ENCODE results near the gene ODAD3.
A peak's percentile ranks its signal among the peaks of the same experiment; 100 is the strongest.

ODAD3 gene

GRCh38 chr19:11450570-11451326 is 15.8 kb upstream of the ODAD3 start:
- TF ChIP-seq CTCF (conservative IDR thresholded peaks at IDR 0.05) = no peak
- TF ChIP-seq ZFX (IDR thresholded peaks at IDR 0.05) = no peak
- no peak overlapping the region for H3K27ac ChIP-seq

- TF ChIP-seq ZFX (IDR thresholded peaks at IDR 0.05) (no peak), CTCF (conservative IDR thresholded peaks at IDR 0.05) (no peak)
- no peak overlapping the region for H3K27ac ChIP-seq
Observed at GRCh38 chr19:11448923-11449554, 14.1 kb upstream of the ODAD3 start.

- no peak overlapping the region for H3K27ac ChIP-seq
- TF ChIP-seq ZFX (IDR thresholded peaks at IDR 0.05) = no peak
- no peak for TF ChIP-seq CTCF (conservative IDR thresholded peaks at IDR 0.05)
Observed at GRCh38 chr19:11448410-11448809, 13.5 kb upstream of the ODAD3 start.

GRCh38 chr19:11447347-11448262 is 12.7 kb upstream of the ODAD3 start:
- TF ChIP-seq CTCF (conservative IDR thresholded peaks at IDR 0.05) = no peak
- TF ChIP-seq ZFX (IDR thresholded peaks at IDR 0.05) = no peak
- H3K27ac ChIP-seq = no peak overlapping the region

- H3K27ac ChIP-seq = no peak overlapping the region
- no peak for TF ChIP-seq ZFX (IDR thresholded peaks at IDR 0.05)
- peak; percentile 91 for TF ChIP-seq CTCF (conservative IDR thresholded peaks at IDR 0.05)
Observed at GRCh38 chr19:11446652-11447301, 11.9 kb upstream of the ODAD3 start.

GRCh38 chr19:11446271-11446651 is 11.3 kb upstream of the ODAD3 start:
- H3K27ac ChIP-seq = no peak overlapping the region
- TF ChIP-seq CTCF (conservative IDR thresholded peaks at IDR 0.05) = no peak
- no peak for TF ChIP-seq ZFX (IDR thresholded peaks at IDR 0.05)

All from C4-2B (cell line).